HEK293T (cell line): Measurements from ENCODE around the gene RUNX3.

Experiments used
- CTBP1 ChIP-seq: fragments of 450-650 bp; IDR thresholded peaks from 2 replicates; pipeline ENCODE4 v1.6.1; 2016; ENCODE audit warnings: borderline replicate concordance
- FOXA1 ChIP-seq: fragments of 450-650 bp; IDR thresholded peaks from 2 replicates; pipeline ENCODE4 v1.6.1; 2016; ENCODE audit warnings: mild to moderate bottlenecking
- FOXK2 ChIP-seq: fragments of 450-650 bp; IDR thresholded peaks from 2 replicates; pipeline ENCODE4 v1.6.1; 2016; ENCODE audit warnings: mild to moderate bottlenecking
- FOXM1 ChIP-seq: fragments of 450-650 bp; IDR thresholded peaks from 2 replicates; pipeline ENCODE4 v1.6.1; 2017; ENCODE audit warnings: mild to moderate bottlenecking, borderline replicate concordance
- L3MBTL2 ChIP-seq: fragments of 450-650 bp; conservative IDR thresholded peaks from 2 replicates; pipeline ENCODE4 v1.6.1; 2016; ENCODE audit warnings: mild to moderate bottlenecking
- SP1 ChIP-seq: fragments of 450-650 bp; IDR thresholded peaks from 2 replicates; pipeline ENCODE4 v1.6.1; 2017

- TF ChIP-seq FOXK2 (no peak), CTBP1 (no peak), L3MBTL2 (no peak), SP1 (no peak), FOXA1 (no peak), FOXM1 (no peak)
Measured at GRCh38 chr1:24899581-24900485, 30.2 kb downstream of the RUNX3 start.
